TTC549 (cell line): ENCODE data around the gene NRARP.
"Not testable (repeated sequence)": the region's sequence is repeated elsewhere in the genome, so short reads cannot be mapped to it uniquely, and the experiment has no call there.

ENCODE experiments used
- FAIRE-seq: peaks from 2 replicates; lab custom pipeline; 2012; peaks lifted over from hg19 to GRCh38; lab: Jason Lieb, UNC

NRARP gene

GRCh38 chr9:137302118-137302448 is at the start of gene NRARP:
NRARP (minus strand) TSS chr9:137302271; CDS start chr9:137301928, 343 bp downstream.
- no peak for FAIRE-seq

GRCh38 chr9:137350696-137351584 is 48.9 kb upstream of the NRARP start:
- FAIRE-seq, result no peak

- no peak for FAIRE-seq
Observed at GRCh38 chr9:137349471-137350033, 47.5 kb upstream of the NRARP start.

- no peak for FAIRE-seq
Observed at GRCh38 chr9:137348769-137349470, 46.8 kb upstream of the NRARP start.

- FAIRE-seq, result no peak
Observed at GRCh38 chr9:137347928-137348327, 45.9 kb upstream of the NRARP start.

GRCh38 chr9:137342482-137342881 is 40.4 kb upstream of the NRARP start:
- no peak for FAIRE-seq

GRCh38 chr9:137341227-137341626 is 39.2 kb upstream of the NRARP start:
- no peak for FAIRE-seq

- FAIRE-seq, result not testable (repeated sequence)
Observed at GRCh38 chr9:137339908-137340462, 37.9 kb upstream of the NRARP start.

GRCh38 chr9:137339045-137339907 is 37.2 kb upstream of the NRARP start:
- FAIRE-seq, result no peak

GRCh38 chr9:137336735-137337134 is 34.7 kb upstream of the NRARP start:
- no peak for FAIRE-seq

GRCh38 chr9:137333016-137333671 is 31.1 kb upstream of the NRARP start:
- FAIRE-seq, result no peak

- FAIRE-seq, result no peak
Observed at GRCh38 chr9:137331929-137332328, 29.9 kb upstream of the NRARP start.

GRCh38 chr9:137330689-137331088 is 28.6 kb upstream of the NRARP start:
- no peak for FAIRE-seq

- not testable (repeated sequence) for FAIRE-seq
Observed at GRCh38 chr9:137329590-137329989, 27.5 kb upstream of the NRARP start.

GRCh38 chr9:137327641-137328550 is 25.8 kb upstream of the NRARP start:
- FAIRE-seq, result peak; percentile 100

- no peak for FAIRE-seq
Observed at GRCh38 chr9:137326445-137327065, 24.5 kb upstream of the NRARP start.

GRCh38 chr9:137325799-137326198 is 23.7 kb upstream of the NRARP start:
- no peak for FAIRE-seq

GRCh38 chr9:137325124-137325523 is 23.1 kb upstream of the NRARP start:
- no peak for FAIRE-seq

GRCh38 chr9:137323531-137324331 is 21.7 kb upstream of the NRARP start:
- no peak for FAIRE-seq
